PC-9 (cell line): ENCODE measurements around the gene PLA2G12B. TPM values are rescaled to one million over a fixed set of nuclear protein-coding genes. Genes with fewer than 3 reads are reported as not detected.

Experiments
- Bru-seq: library from RNA; stranded (reverse); fragments of 400-500 nt; gene quantifications from one replicate; lab custom pipeline; 2021; lab: Mats Ljungman, UMichigan
- BruChase-seq, 2 experiments: library from RNA; stranded (reverse); fragments of 400-500 nt; gene quantifications; one replicate each; lab custom pipeline; 2021; lab: Mats Ljungman, UMichigan
- BruUV-seq: library from RNA; stranded (reverse); fragments of 400-500 nt; replicated peaks from 2 replicates; lab custom pipeline; 2021; lab: Mats Ljungman, UMichigan
- CTCF ChIA-PET: fragments of 300-600 bp; sonication (Branson Sonifier 250); formaldehyde crosslinking; loops from one replicate; lab custom pipeline; 2022; ENCODE audit warnings: antibody characterized with exemption; lab: Charles Lee
- POLR2A ChIA-PET: fragments of 300-600 bp; sonication (Branson Sonifier 250); formaldehyde crosslinking; loops from one replicate; lab custom pipeline; 2022; ENCODE audit warnings: antibody characterized with exemption; ENCODE audit not compliant: unreplicated experiment; lab: Charles Lee
- DNase-seq, 2 experiments: peaks; one replicate each; pipeline versions ENCODE4 v3.0.0 to v3.0.0-alpha.2; 2015 to 2022; ENCODE audit warnings: mixed read lengths in 1 of 2
- H2AFZ ChIP-seq: fragments of 200-600 bp; sonication (generic); 2 replicates; pipeline ENCODE4 v1.8.1; 2017; ENCODE audit warnings: antibody characterized with exemption
- H3F3A ChIP-seq: fragments of 200-600 bp; sonication (generic); 2 replicates; pipeline ENCODE4 v1.8.1; 2017; ENCODE audit warnings: antibody characterized with exemption, mild to moderate bottlenecking, low read depth; ENCODE audit not compliant: insufficient read depth
- H3K27ac ChIP-seq: fragments of 200-600 bp; sonication (generic); 2 replicates; pipeline ENCODE4 v1.6.1; 2016; ENCODE audit warnings: mixed run types
- H3K27me3 ChIP-seq: fragments of 200-600 bp; sonication (generic); 2 replicates; pipeline ENCODE4 v1.6.1; 2016; ENCODE audit warnings: low read depth, mixed run types; ENCODE audit not compliant: insufficient read depth
- H3K36me3 ChIP-seq: fragments of 200-600 bp; sonication (generic); 2 replicates; pipeline ENCODE4 v1.6.1; 2016; ENCODE audit warnings: low read depth, mixed run types
- H3K4me1 ChIP-seq: fragments of 200-600 bp; sonication (generic); replicated peaks from 2 replicates; pipeline ENCODE4 v1.6.1; 2016; ENCODE audit warnings: mixed run types; ENCODE audit not compliant: insufficient read depth
- H3K4me2 ChIP-seq: fragments of 200-600 bp; sonication (generic); 2 replicates; pipeline ENCODE4 v1.6.1; 2017; ENCODE audit warnings: mixed run types
- H3K4me3 ChIP-seq: fragments of 200-600 bp; sonication (generic); 2 replicates; pipeline ENCODE4 v1.6.1; 2016; ENCODE audit warnings: mixed run types
- H3K79me2 ChIP-seq: fragments of 200-600 bp; sonication (generic); 2 replicates; pipeline ENCODE4 v1.6.1; 2017; ENCODE audit warnings: low read depth, mixed run types
- H3K9me2 ChIP-seq: fragments of 200-600 bp; sonication (generic); 2 replicates; pipeline ENCODE4 v1.8.1; 2017; ENCODE audit warnings: mild to moderate bottlenecking; ENCODE audit not compliant: insufficient read depth
- H3K9me3 ChIP-seq: fragments of 200-600 bp; sonication (generic); 2 replicates; pipeline ENCODE4 v1.8.1; 2016; ENCODE audit warnings: low read depth; ENCODE audit not compliant: insufficient read depth
- H4K20me1 ChIP-seq: fragments of 200-600 bp; sonication (generic); 2 replicates; pipeline ENCODE4 v1.8.1; 2017; ENCODE audit not compliant: insufficient read depth
- EZH2 ChIP-seq: fragments of 200-600 bp; sonication (generic); IDR thresholded peaks from 2 replicates; pipeline ENCODE4 v1.8.0; 2017; ENCODE audit warnings: antibody characterized with exemption, low read depth
- intact Hi-C: fragments of 100-400 bp; cut with micrococcal nuclease; formaldehyde crosslinking; loops from one replicate; pipeline ENCODE4 v1.10.0; 2022; ENCODE audit not compliant: unreplicated experiment
- long read RNA-seq: library from polyadenylated mRNA; stranded (forward); transcript quantifications from one replicate; pipeline ENCODE4 v2.0.0, GENCODE V29; 2022
- total RNA-seq: library from RNA; stranded (reverse); gene quantifications from 2 replicates; pipeline ENCODE4 v1.2.3, GENCODE V29; 2021
- TF ChIP-seq, protein P1 (sequence below): fragments of 200-600 bp; sonication (generic); conservative IDR thresholded peaks from 2 replicates; pipeline ENCODE4 v1.6.1; 2017; ENCODE audit warnings: mixed run types, antibody characterized with exemption, mild to moderate bottlenecking, moderate library complexity

Gene PLA2G12B, protein sequence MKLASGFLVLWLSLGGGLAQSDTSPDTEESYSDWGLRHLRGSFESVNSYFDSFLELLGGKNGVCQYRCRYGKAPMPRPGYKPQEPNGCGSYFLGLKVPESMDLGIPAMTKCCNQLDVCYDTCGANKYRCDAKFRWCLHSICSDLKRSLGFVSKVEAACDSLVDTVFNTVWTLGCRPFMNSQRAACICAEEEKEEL
- total RNA-seq = not detected in 2 replicates
- Bru-seq, nascent RNA = percentile 5 among the genes with signal in this experiment
- BruChase-seq, experiment 1, labeled RNA remaining after a 2-hour chase = percentile 17 among the genes with signal in this experiment
- percentile 13 among the genes with signal in this experiment for BruChase-seq, experiment 2, labeled RNA remaining after a 6-hour chase
- long read RNA-seq = 0 reads

DNA sequence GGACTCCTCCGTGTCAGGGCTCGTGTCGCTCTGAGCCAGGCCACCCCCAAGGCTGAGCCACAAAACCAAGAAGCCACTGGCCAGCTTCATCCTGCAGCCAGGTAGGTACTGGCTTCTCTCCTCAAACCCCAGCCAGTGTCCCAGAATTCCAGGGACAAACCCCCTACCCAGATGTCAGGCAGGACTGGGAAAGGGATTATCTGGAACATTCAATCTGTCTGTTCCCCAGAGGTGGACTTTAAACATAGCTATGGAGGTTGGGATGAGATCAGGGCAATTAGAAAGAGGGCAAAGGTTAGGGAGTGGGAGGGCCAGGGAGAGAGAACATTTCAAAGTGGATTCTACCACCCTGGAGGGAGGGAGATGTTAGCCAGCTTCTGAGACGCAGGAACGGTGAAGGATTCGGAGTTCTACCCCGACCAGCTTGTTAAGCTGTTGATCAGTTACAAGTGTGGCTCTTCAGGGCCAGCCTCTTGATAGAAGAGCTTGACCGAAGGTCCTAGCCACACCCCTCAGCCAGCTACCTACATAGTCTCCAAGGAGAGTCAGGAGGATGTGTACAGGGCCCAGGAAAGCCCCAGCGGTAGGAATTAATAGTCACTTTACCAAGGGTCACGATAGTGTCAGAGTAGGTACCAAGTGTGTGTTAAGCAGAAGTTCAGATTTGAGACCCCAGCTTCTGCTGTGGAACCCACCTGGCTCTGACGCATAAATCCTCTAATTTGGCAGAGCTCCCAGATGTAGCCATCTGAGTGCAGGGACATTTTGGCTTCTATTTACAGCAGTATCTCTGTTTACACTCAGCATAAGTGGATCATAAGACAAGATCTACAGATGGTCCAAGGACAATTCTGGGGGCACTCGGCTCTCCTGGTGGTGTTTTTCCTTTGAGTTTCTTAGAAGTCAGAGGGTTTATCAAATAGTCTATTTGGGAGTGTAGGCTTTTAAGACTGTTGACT is at the start of gene PLA2G12B:
Gene PLA2G12B (minus strand): TSS at position 211 of the 959 bp plus-strand sequence. CDS start 121 bp downstream, at position 90.
- H3K4me2 ChIP-seq = no peak within 1 kb of the TSS
- no peak for DNase-seq
- no peaks in the 10 kb centered on the region for H3K9me3 ChIP-seq
- no peaks in the 10 kb centered on the region for H3K9me2 ChIP-seq
- H2AFZ ChIP-seq = no peak within 1 kb of the TSS
- H3K27me3 ChIP-seq = no peaks in the 10 kb centered on the region
- H3K79me2 ChIP-seq = no peaks in the 10 kb centered on the region
- H3K27ac ChIP-seq = no peak within 1 kb of the TSS
- no peaks in the 10 kb centered on the region for H4K20me1 ChIP-seq
- intact Hi-C loops = no loop called here
- ChIA-PET POLR2A (no interaction called here), CTCF (no interaction called here)
- H3F3A ChIP-seq = no peaks in the 10 kb centered on the region
- H3K36me3 ChIP-seq = no peaks in the 10 kb centered on the region
- BruUV-seq = no TSS peak
- no peaks in the 10 kb centered on the region for H3K4me1 ChIP-seq
- TF ChIP-seq EZH2 = no peak
- TF ChIP-seq, protein P1, sequence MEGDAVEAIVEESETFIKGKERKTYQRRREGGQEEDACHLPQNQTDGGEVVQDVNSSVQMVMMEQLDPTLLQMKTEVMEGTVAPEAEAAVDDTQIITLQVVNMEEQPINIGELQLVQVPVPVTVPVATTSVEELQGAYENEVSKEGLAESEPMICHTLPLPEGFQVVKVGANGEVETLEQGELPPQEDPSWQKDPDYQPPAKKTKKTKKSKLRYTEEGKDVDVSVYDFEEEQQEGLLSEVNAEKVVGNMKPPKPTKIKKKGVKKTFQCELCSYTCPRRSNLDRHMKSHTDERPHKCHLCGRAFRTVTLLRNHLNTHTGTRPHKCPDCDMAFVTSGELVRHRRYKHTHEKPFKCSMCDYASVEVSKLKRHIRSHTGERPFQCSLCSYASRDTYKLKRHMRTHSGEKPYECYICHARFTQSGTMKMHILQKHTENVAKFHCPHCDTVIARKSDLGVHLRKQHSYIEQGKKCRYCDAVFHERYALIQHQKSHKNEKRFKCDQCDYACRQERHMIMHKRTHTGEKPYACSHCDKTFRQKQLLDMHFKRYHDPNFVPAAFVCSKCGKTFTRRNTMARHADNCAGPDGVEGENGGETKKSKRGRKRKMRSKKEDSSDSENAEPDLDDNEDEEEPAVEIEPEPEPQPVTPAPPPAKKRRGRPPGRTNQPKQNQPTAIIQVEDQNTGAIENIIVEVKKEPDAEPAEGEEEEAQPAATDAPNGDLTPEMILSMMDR = no peak
- H3K4me3 ChIP-seq = no peak within 1 kb of the TSS

- ChIA-PET CTCF (no interaction called here), POLR2A (no interaction called here)
- Histone ChIP-seq H3K4me3 (no peak overlapping the region), H4K20me1 (no peaks in the 10 kb centered on the region), H3K27me3 (no peaks in the 10 kb centered on the region), H3F3A (no peaks in the 10 kb centered on the region), H3K9me2 (no peaks in the 10 kb centered on the region), H3K4me1 (no peaks in the 10 kb centered on the region), H2AFZ (no peak overlapping the region), H3K4me2 (no peak overlapping the region), H3K27ac (no peak overlapping the region), H3K36me3 (no peaks in the 10 kb centered on the region; the same call in 1 of the 2 replicates), H3K9me3 (no peaks in the 10 kb centered on the region), H3K79me2 (no peaks in the 10 kb centered on the region)
- BruUV-seq = no TSS peak
- intact Hi-C loops = no loop called here
- no peak for DNase-seq
- TF ChIP-seq, protein P1 = no peak
- no peak for TF ChIP-seq EZH2
These were observed 49.2 kb upstream of the PLA2G12B start for GRCh38 chr10:73003822-73004221.

DNA sequence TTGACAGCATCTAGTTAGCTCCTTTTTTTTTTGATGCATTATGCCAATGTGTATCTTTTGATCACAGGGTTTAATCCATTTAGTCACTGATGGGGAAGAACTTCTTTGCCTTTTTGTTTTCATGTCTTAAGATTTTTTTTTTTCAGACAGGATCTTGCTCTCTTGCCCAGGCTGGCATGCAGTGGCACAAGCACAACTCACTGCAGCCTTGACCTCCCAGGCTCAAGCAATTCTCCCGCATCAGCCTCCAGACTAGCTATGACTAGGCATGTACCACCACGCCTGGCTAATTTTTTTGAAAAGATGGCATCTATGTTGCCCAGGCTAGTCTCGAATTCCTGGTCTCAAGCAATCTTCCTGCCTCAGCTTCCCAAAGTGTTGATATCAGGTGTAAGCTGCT is 46.4 kb upstream of the PLA2G12B start:
- no peaks in the 10 kb centered on the region for H3F3A ChIP-seq
- H3K79me2 ChIP-seq = no peaks in the 10 kb centered on the region
- TF ChIP-seq, protein P1 = no peak
- no peak for TF ChIP-seq EZH2
- BruUV-seq = no TSS peak
- no peak overlapping the region for H3K27ac ChIP-seq
- no peaks in the 10 kb centered on the region for H3K4me1 ChIP-seq
- POLR2A ChIA-PET = interaction anchor here (0.6 kb wide), 1 partner anchor 78 kb away, joined by 5 read pairs; no protein-coding TSS in a partner anchor
- CTCF ChIA-PET = no interaction called here
- no peaks in the 10 kb centered on the region for H3K9me3 ChIP-seq
- no peaks in the 10 kb centered on the region; the same call in 1 of the 2 replicates for H3K36me3 ChIP-seq
- no peaks in the 10 kb centered on the region for H3K9me2 ChIP-seq
- H3K4me2 ChIP-seq = no peak overlapping the region
- no peak overlapping the region for H3K4me3 ChIP-seq
- H4K20me1 ChIP-seq = no peaks in the 10 kb centered on the region
- H3K27me3 ChIP-seq = no peaks in the 10 kb centered on the region
- intact Hi-C loops = no loop called here
- no peak for DNase-seq
- no peak overlapping the region for H2AFZ ChIP-seq
